H9 (cell line): ENCODE measurements around the gene ACP2. TPM values are rescaled to one million over a fixed set of nuclear protein-coding genes. Genes with fewer than 3 reads are reported as not detected.
"Not testable (repeated sequence)": the region's sequence is repeated elsewhere in the genome, so short reads cannot be mapped to it uniquely, and the experiment has no call there.

Experiments used
- DNase-seq: peaks from one replicate; pipeline ENCODE4 v3.0.0-alpha.2; 2017
- H2AFZ ChIP-seq: one replicate; pipeline ENCODE4 v1.6.1; 2013; ENCODE audit warnings: mild to moderate bottlenecking, low read length, control low read depth, moderate library complexity
- H2AK5ac ChIP-seq: 2 replicates; pipeline ENCODE4 v1.6.1; 2013; ENCODE audit warnings: low read length, control low read depth, mixed read lengths; ENCODE audit not compliant: insufficient read length
- H2BK120ac ChIP-seq: one replicate; pipeline ENCODE4 v1.6.1; 2013; ENCODE audit warnings: low read depth, mild to moderate bottlenecking, low read length, control low read depth, inconsistent platforms; ENCODE audit not compliant: poor library complexity, severe bottlenecking
- H2BK12ac ChIP-seq: 2 replicates; pipeline ENCODE4 v1.6.1; 2013; ENCODE audit warnings: low read length, control low read depth, mixed read lengths, low read depth; ENCODE audit not compliant: insufficient read length
- H2BK15ac ChIP-seq: 2 replicates; pipeline ENCODE4 v1.6.1; 2013; ENCODE audit warnings: low read depth, low read length, control low read depth
- H2BK20ac ChIP-seq: one replicate; pipeline ENCODE4 v1.6.1; 2013; ENCODE audit warnings: low read depth, mild to moderate bottlenecking, low read length, control low read depth, inconsistent platforms; ENCODE audit not compliant: poor library complexity, severe bottlenecking
- H2BK5ac ChIP-seq: 2 replicates; pipeline ENCODE4 v1.6.1; 2013; ENCODE audit warnings: low read length, control low read depth, mixed read lengths; ENCODE audit not compliant: insufficient read length
- H3K14ac ChIP-seq: 2 replicates; pipeline ENCODE4 v1.6.1; 2013; ENCODE audit warnings: low read length, control low read depth; ENCODE audit not compliant: insufficient read depth
- H3K18ac ChIP-seq: 2 replicates; pipeline ENCODE4 v1.6.1; 2013; ENCODE audit warnings: low read depth, mild to moderate bottlenecking, mixed read lengths, low read length, control low read depth; ENCODE audit not compliant: insufficient read length
- H3K23ac ChIP-seq: 2 replicates; pipeline ENCODE4 v1.6.1; 2013; ENCODE audit warnings: low read length, control low read depth, mixed read lengths, low read depth; ENCODE audit not compliant: insufficient read length
- H3K23me2 ChIP-seq: 2 replicates; pipeline ENCODE4 v1.6.1; 2013; ENCODE audit warnings: low read depth, mild to moderate bottlenecking, mixed read lengths, low read length, control low read depth; ENCODE audit not compliant: insufficient read length, poor library complexity, severe bottlenecking
- H3K27ac ChIP-seq: 2 replicates; pipeline ENCODE4 v1.5.1; 2013; ENCODE audit warnings: low read length, control low read depth, mixed read lengths, low read depth; ENCODE audit not compliant: insufficient read length
- H3K27me3 ChIP-seq: 2 replicates; pipeline ENCODE4 v1.6.1; 2013; ENCODE audit warnings: low read length, control low read depth, inconsistent platforms; ENCODE audit not compliant: insufficient read depth
- H3K4ac ChIP-seq: 2 replicates; pipeline ENCODE4 v1.6.1; 2013; ENCODE audit warnings: low read depth, mild to moderate bottlenecking, control low read depth, inconsistent platforms, low read length, moderate library complexity
- H3K4me1 ChIP-seq: 2 replicates; pipeline ENCODE4 v1.6.1; 2013; ENCODE audit warnings: low read length, control low read depth, inconsistent platforms; ENCODE audit not compliant: insufficient read depth
- H3K4me2 ChIP-seq: 2 replicates; pipeline ENCODE4 v1.6.1; 2013; ENCODE audit warnings: low read length, control low read depth, mixed read lengths; ENCODE audit not compliant: insufficient read length, insufficient read depth
- H3K56ac ChIP-seq: 2 replicates; pipeline ENCODE4 v1.6.1; 2013; ENCODE audit warnings: low read depth, mild to moderate bottlenecking, mixed read lengths, low read length, control low read depth; ENCODE audit not compliant: insufficient read length
- H3K79me1 ChIP-seq: 2 replicates; pipeline ENCODE4 v1.6.1; 2013; ENCODE audit warnings: low read depth, mild to moderate bottlenecking, moderate library complexity, low read length, control low read depth, inconsistent platforms; ENCODE audit not compliant: insufficient read depth, poor library complexity, severe bottlenecking
- H3K79me2 ChIP-seq: 2 replicates; pipeline ENCODE4 v1.6.1; 2013; ENCODE audit warnings: low read length, control low read depth, inconsistent platforms; ENCODE audit not compliant: insufficient read depth
- H3K9ac ChIP-seq: 2 replicates; pipeline ENCODE4 v1.6.1; 2013; ENCODE audit warnings: low read length, control low read depth, mixed read lengths; ENCODE audit not compliant: insufficient read length; ENCODE audit errors: extremely low read depth
- H3K9me3 ChIP-seq: one replicate; pipeline ENCODE4 v1.6.1; 2013; ENCODE audit warnings: low read depth, low read length, inconsistent platforms; ENCODE audit not compliant: control insufficient read depth
- H3T11ph ChIP-seq: one replicate; pipeline ENCODE4 v1.6.1; 2013; ENCODE audit warnings: mild to moderate bottlenecking, low read length, control low read depth, inconsistent platforms
- H4K20me1 ChIP-seq: one replicate; pipeline ENCODE4 v1.6.1; 2013; ENCODE audit not compliant: control insufficient read depth, insufficient read length, insufficient read depth
- H4K5ac ChIP-seq: 2 replicates; pipeline ENCODE4 v1.6.1; 2013; ENCODE audit warnings: low read depth, mild to moderate bottlenecking, mixed read lengths, low read length, control low read depth; ENCODE audit not compliant: insufficient read length
- H4K8ac ChIP-seq: replicated peaks from 2 replicates; pipeline ENCODE4 v1.6.1; 2013; ENCODE audit warnings: low read length, control low read depth, mixed read lengths, low read depth; ENCODE audit not compliant: insufficient read length
- H4K91ac ChIP-seq: 2 replicates; pipeline ENCODE4 v1.6.1; 2013; ENCODE audit warnings: low read depth, mild to moderate bottlenecking, moderate library complexity, mixed read lengths, low read length, control low read depth; ENCODE audit not compliant: insufficient read length
- H3K27ac Mint-ChIP-seq, 3 experiments: 2 replicates in 2 of 3; 3 replicates in 1 of 3; pipeline ENCODE4 v1.8.0; 2020 to 2021; ENCODE audit warnings: mixed read lengths in 3 of 3, mild to moderate bottlenecking in 1 of 3, moderate library complexity in 1 of 3
- H3K27me3 Mint-ChIP-seq: 2 replicates; pipeline ENCODE4 v1.8.0; 2021; ENCODE audit warnings: low read depth, mild to moderate bottlenecking, moderate library complexity, mixed read lengths
- H3K36me3 Mint-ChIP-seq, 3 experiments: 2 replicates in 2 of 3; 3 replicates in 1 of 3; pipeline ENCODE4 v1.8.0; 2020 to 2021; ENCODE audit warnings: low read depth in 3 of 3, mixed read lengths in 3 of 3; ENCODE audit not compliant: insufficient read depth in 1 of 3
- H3K4me1 Mint-ChIP-seq, 2 experiments: 2 replicates each; pipeline ENCODE4 v1.8.0; 2020; ENCODE audit warnings: mixed read lengths in 2 of 2
- H3K4me3 Mint-ChIP-seq, 2 experiments: 2 replicates in 1 of 2; 3 replicates in 1 of 2; pipeline ENCODE4 v1.8.0; 2020 to 2021; ENCODE audit warnings: mild to moderate bottlenecking in 2 of 2, mixed read lengths in 2 of 2, moderate library complexity in 1 of 2
- H3K9me3 Mint-ChIP-seq, 2 experiments: 2 replicates in 1 of 2; 3 replicates in 1 of 2; pipeline ENCODE4 v1.8.0; 2020; ENCODE audit warnings: mild to moderate bottlenecking in 2 of 2, mixed read lengths in 2 of 2, moderate library complexity in 1 of 2
- WGBS: extraction: QIAGEN DNeasy Blood & Tissue Kit; methylation state at CpG from one replicate; pipeline ENCODE4 v1.1.7; 2013; ENCODE audit warnings: missing lambda C conversion rate, low lambda C conversion rate, mixed read lengths; ENCODE audit not compliant: insufficient read length; ENCODE audit errors: extremely low coverage; 5-methylcytosine and 5-hydroxymethylcytosine counted together
- total RNA-seq: library from RNA; stranded (reverse); gene quantifications from 2 replicates; pipeline ENCODE4 v1.2.1, GENCODE V29; 2021
- TF ChIP-seq, protein P1 (sequence below): fragments of 200-600 bp; sonication (generic); conservative IDR thresholded peaks from 3 replicates; pipeline ENCODE4 v1.8.0; 2021; ENCODE audit warnings: antibody characterized with exemption, mild to moderate bottlenecking

Gene ACP2
- total RNA-seq, 1 experiment from 2014 or later, result 29.5 TPM

GRCh38 chr11:47192111-47192510, 56.5 kb downstream of the ACP2 start:
- H2BK5ac ChIP-seq, result no peak overlapping the region
- H2BK20ac ChIP-seq, result no peak overlapping the region
- H3K27ac ChIP-seq, result no peak overlapping the region
- peaks cover 28% of the 10 kb centered on the region for H3K27me3 Mint-ChIP-seq
- H3K79me2 ChIP-seq, result no peaks in the 10 kb centered on the region
- H3K4me3 Mint-ChIP-seq, result no peak overlapping the region
- TF ChIP-seq, protein P1, sequence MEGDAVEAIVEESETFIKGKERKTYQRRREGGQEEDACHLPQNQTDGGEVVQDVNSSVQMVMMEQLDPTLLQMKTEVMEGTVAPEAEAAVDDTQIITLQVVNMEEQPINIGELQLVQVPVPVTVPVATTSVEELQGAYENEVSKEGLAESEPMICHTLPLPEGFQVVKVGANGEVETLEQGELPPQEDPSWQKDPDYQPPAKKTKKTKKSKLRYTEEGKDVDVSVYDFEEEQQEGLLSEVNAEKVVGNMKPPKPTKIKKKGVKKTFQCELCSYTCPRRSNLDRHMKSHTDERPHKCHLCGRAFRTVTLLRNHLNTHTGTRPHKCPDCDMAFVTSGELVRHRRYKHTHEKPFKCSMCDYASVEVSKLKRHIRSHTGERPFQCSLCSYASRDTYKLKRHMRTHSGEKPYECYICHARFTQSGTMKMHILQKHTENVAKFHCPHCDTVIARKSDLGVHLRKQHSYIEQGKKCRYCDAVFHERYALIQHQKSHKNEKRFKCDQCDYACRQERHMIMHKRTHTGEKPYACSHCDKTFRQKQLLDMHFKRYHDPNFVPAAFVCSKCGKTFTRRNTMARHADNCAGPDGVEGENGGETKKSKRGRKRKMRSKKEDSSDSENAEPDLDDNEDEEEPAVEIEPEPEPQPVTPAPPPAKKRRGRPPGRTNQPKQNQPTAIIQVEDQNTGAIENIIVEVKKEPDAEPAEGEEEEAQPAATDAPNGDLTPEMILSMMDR, result no peak
- H3K4ac ChIP-seq, result no peak overlapping the region
- no peak overlapping the region for H4K5ac ChIP-seq
- H3K9me3 ChIP-seq, result no peaks in the 10 kb centered on the region
- no peak overlapping the region for H2AK5ac ChIP-seq
- no peaks in the 10 kb centered on the region for H3K79me1 ChIP-seq
- no peak overlapping the region for H2AFZ ChIP-seq
- no peak for DNase-seq
- H3K9me3 Mint-ChIP-seq, result no peaks in the 10 kb centered on the region
- H3K4me1 Mint-ChIP-seq, result peaks cover 12 to 26% of the 10 kb centered on the region in 2 experiments
- H2BK120ac ChIP-seq, result no peak overlapping the region
- no peak overlapping the region for H4K8ac ChIP-seq
- H3K36me3 Mint-ChIP-seq, result no peaks in the 10 kb centered on the region
- H3K27ac Mint-ChIP-seq, result no peak overlapping the region
- H3K27me3 ChIP-seq, result no peaks in the 10 kb centered on the region
- H3K9ac ChIP-seq, result no peak overlapping the region
- WGBS, result no CpG with 5 or more reads among the region's 4 CpGs
- no peaks in the 10 kb centered on the region for H3K4me1 ChIP-seq
- H4K20me1 ChIP-seq, result no peaks in the 10 kb centered on the region
- H3K56ac ChIP-seq, result no peak overlapping the region
- peaks cover 7% of the 10 kb centered on the region for H3K23me2 ChIP-seq
- H3T11ph ChIP-seq, result no peak overlapping the region
- H2BK15ac ChIP-seq, result no peak overlapping the region
- H3K4me2 ChIP-seq, result no peak overlapping the region
- H3K14ac ChIP-seq, result no peak overlapping the region
- no peak overlapping the region for H4K91ac ChIP-seq
- H3K23ac ChIP-seq, result no peak overlapping the region
- H3K18ac ChIP-seq, result no peak overlapping the region
- H2BK12ac ChIP-seq, result no peak overlapping the region

GRCh38 chr11:47191137-47191536, 57.5 kb downstream of the ACP2 start:
- H3K79me2 ChIP-seq, H3K56ac ChIP-seq, H3K4me3 Mint-ChIP-seq, H3K9me3 ChIP-seq, H4K8ac ChIP-seq, H3K14ac ChIP-seq, H3K4ac ChIP-seq, H3K9ac ChIP-seq, H3K23ac ChIP-seq, H3K27me3 ChIP-seq, H3K27ac ChIP-seq, H4K20me1 ChIP-seq, H3T11ph ChIP-seq, H3K18ac ChIP-seq, H3K9me3 Mint-ChIP-seq, H3K4me1 ChIP-seq, H2BK20ac ChIP-seq, H2AFZ ChIP-seq, H2BK5ac ChIP-seq, H3K79me1 ChIP-seq, H3K36me3 Mint-ChIP-seq, H2BK12ac ChIP-seq, H2AK5ac ChIP-seq, H2BK15ac ChIP-seq, H2BK120ac ChIP-seq, DNase-seq, H3K4me2 ChIP-seq, H4K5ac ChIP-seq, H4K91ac ChIP-seq: not testable (repeated sequence)
- Mint-ChIP-seq H3K27me3 (peaks cover 28% of the 10 kb centered on the region), H3K27ac (0 out of 7 replicates have a peak overlapping the region, but pooled peaks of 1 of the 3 experiments have one; percentile 50), H3K4me1 (peaks cover 12 to 26% of the 10 kb centered on the region in 2 experiments)
- peaks cover 14% of the 10 kb centered on the region for H3K23me2 ChIP-seq
- no CpG with 5 or more reads among the region's 10 CpGs for WGBS
